Nephron progenitor cell (in vitro differentiated cells): Measurements from ENCODE around the gene PDE10A.

Source experiments
- DNase-seq: peaks from one replicate; pipeline ENCODE4 v3.0.0; 2021
- H3K27ac Mint-ChIP-seq: 2 replicates; pipeline ENCODE4 v1.8.0; 2021; ENCODE audit warnings: mild to moderate bottlenecking, moderate library complexity, mixed read lengths
- H3K27me3 Mint-ChIP-seq: 2 replicates; pipeline ENCODE4 v1.8.0; 2021; ENCODE audit warnings: mild to moderate bottlenecking, low read depth, mixed read lengths; ENCODE audit not compliant: poor library complexity
- H3K36me3 Mint-ChIP-seq: 2 replicates; pipeline ENCODE4 v1.8.0; 2021; ENCODE audit warnings: low read depth, mixed read lengths
- H3K4me1 Mint-ChIP-seq: 2 replicates; pipeline ENCODE4 v1.8.0; 2021; ENCODE audit warnings: mixed read lengths
- H3K4me3 Mint-ChIP-seq: 2 replicates; pipeline ENCODE4 v1.8.0; 2021; ENCODE audit warnings: mild to moderate bottlenecking, moderate library complexity, mixed read lengths
- H3K9me3 Mint-ChIP-seq: 2 replicates; pipeline ENCODE4 v1.8.0; 2021; ENCODE audit warnings: mild to moderate bottlenecking, moderate library complexity, mixed read lengths
- TF ChIP-seq, protein P1 (sequence below): fragments of 200-600 bp; sonication (generic); IDR thresholded peaks from 2 replicates; pipeline ENCODE4 v1.5.0; 2021; ENCODE audit warnings: antibody characterized with exemption

PDE10A gene

DNA sequence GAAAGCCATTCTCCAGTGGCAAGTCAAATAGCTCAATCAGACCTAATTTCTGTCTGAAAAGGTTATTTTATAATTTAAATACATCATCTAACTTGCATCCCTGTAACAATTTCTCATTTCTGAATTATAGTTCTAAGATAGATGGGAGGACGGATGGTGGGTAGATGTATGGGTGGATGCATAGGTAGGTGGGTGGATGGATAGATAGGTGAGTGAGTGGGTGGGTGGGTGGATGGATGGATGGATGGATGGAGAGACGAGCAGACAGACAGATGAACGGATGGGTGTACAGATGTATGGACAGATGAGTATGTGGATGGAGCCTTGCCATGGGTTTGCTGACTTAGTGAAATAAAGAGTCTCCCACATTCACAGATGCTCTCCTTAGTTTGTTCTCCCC lies 20.0 kb downstream of the PDE10A start:
- TF ChIP-seq, protein P1, sequence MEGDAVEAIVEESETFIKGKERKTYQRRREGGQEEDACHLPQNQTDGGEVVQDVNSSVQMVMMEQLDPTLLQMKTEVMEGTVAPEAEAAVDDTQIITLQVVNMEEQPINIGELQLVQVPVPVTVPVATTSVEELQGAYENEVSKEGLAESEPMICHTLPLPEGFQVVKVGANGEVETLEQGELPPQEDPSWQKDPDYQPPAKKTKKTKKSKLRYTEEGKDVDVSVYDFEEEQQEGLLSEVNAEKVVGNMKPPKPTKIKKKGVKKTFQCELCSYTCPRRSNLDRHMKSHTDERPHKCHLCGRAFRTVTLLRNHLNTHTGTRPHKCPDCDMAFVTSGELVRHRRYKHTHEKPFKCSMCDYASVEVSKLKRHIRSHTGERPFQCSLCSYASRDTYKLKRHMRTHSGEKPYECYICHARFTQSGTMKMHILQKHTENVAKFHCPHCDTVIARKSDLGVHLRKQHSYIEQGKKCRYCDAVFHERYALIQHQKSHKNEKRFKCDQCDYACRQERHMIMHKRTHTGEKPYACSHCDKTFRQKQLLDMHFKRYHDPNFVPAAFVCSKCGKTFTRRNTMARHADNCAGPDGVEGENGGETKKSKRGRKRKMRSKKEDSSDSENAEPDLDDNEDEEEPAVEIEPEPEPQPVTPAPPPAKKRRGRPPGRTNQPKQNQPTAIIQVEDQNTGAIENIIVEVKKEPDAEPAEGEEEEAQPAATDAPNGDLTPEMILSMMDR, result no peak
- Mint-ChIP-seq H3K36me3 (peaks cover 14% of the 10 kb centered on the region), H3K4me1 (peaks cover 42% of the 10 kb centered on the region), H3K4me3 (no peak overlapping the region), H3K27ac (peak overlapping the region; percentile 58), H3K9me3 (no peaks in the 10 kb centered on the region), H3K27me3 (no peaks in the 10 kb centered on the region)
- DNase-seq, result no peak

- TF ChIP-seq, protein P1, result no peak
- Mint-ChIP-seq H3K27ac (no peak overlapping the region), H3K27me3 (peaks cover 6% of the 10 kb centered on the region), H3K36me3 (peaks cover 14% of the 10 kb centered on the region), H3K9me3 (no peaks in the 10 kb centered on the region), H3K4me3 (no peak overlapping the region), H3K4me1 (peaks cover 42% of the 10 kb centered on the region)
- DNase-seq, result no peak
Observed at GRCh38 chr6:165641672-165642156, 21.3 kb downstream of the PDE10A start.

- peaks cover 14% of the 10 kb centered on the region for H3K36me3 Mint-ChIP-seq
- no peak overlapping the region for H3K4me3 Mint-ChIP-seq
- H3K9me3 Mint-ChIP-seq, result no peaks in the 10 kb centered on the region
- peaks cover 46% of the 10 kb centered on the region for H3K4me1 Mint-ChIP-seq
- peaks cover 6% of the 10 kb centered on the region for H3K27me3 Mint-ChIP-seq
- TF ChIP-seq, protein P1, result no peak
- DNase-seq, result no peak
- no peak overlapping the region for H3K27ac Mint-ChIP-seq
Observed at GRCh38 chr6:165640806-165641205, 22.2 kb downstream of the PDE10A start.

DNA sequence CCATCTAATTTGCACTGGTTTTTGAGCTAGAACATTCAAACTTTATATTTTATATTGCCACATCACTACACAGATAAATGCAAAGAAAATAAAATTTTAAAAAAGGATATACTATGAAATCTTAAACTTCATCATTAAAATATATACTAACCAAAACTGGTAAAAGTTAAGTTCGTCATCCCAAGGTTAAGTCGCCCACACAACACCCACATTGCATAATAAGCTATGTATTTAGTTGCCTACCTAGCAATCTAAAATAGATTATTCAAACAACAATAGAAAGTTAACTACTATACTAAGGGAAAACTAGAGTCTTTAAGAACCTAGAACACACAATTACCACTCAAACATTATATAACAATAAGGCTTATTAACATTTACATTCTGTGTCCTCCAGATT lies 24.5 kb downstream of the PDE10A start:
- Mint-ChIP-seq H3K27me3 (peaks cover 6% of the 10 kb centered on the region), H3K4me3 (no peak overlapping the region), H3K27ac (no peak overlapping the region), H3K36me3 (peaks cover 10% of the 10 kb centered on the region), H3K9me3 (no peaks in the 10 kb centered on the region), H3K4me1 (peaks cover 62% of the 10 kb centered on the region)
- TF ChIP-seq, protein P1, result no peak
- DNase-seq, result no peak

GRCh38 chr6:165637586-165637985 lies 25.5 kb downstream of the PDE10A start:
- no peaks in the 10 kb centered on the region for H3K9me3 Mint-ChIP-seq
- peaks cover 6% of the 10 kb centered on the region for H3K27me3 Mint-ChIP-seq
- H3K27ac Mint-ChIP-seq, result peak overlapping the region; percentile 9
- TF ChIP-seq, protein P1, result no peak
- peaks cover 70% of the 10 kb centered on the region for H3K4me1 Mint-ChIP-seq
- H3K36me3 Mint-ChIP-seq, result peaks cover 15% of the 10 kb centered on the region
- H3K4me3 Mint-ChIP-seq, result no peak overlapping the region
- no peak for DNase-seq

DNA sequence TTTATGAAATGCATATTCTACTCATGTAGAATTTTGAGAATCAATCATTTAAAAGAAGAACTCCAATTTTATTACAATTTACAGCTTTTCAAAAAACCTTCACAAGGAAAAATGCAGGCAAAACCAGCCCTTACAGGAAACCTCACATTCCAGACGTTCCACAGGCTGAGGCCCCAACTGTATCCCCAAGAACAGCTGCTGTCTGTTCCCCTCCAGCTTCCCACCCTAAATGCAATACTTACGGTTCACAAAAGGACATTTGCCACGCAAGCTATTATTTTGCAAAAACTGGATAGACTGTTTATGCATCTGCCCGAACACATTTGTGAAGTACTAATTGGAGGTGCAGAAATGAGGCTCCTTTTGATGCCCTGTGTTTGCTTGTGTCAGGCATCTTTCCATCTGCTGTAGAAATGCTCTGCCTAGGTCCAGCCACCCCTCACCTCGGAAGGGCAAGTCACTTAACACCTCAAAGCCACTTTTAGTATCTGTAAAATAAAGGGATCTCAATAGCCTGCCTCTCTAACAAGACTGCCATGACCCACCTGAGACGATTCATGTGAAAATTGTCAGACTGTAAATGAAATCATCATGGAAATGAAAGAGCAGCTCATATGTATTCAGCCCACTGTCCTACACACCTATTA lies 26.5 kb downstream of the PDE10A start:
- no peak overlapping the region for H3K4me3 Mint-ChIP-seq
- peaks cover 67% of the 10 kb centered on the region for H3K4me1 Mint-ChIP-seq
- H3K36me3 Mint-ChIP-seq, result peaks cover 17% of the 10 kb centered on the region
- H3K27me3 Mint-ChIP-seq, result peaks cover 6% of the 10 kb centered on the region
- no peak for DNase-seq
- H3K9me3 Mint-ChIP-seq, result no peaks in the 10 kb centered on the region
- H3K27ac Mint-ChIP-seq, result no peak overlapping the region
- TF ChIP-seq, protein P1, result no peak
